Stimulated activated CD4-positive, alpha-beta T cell treated with anti-CD3 and anti-CD28 coated beads, Interleukin-15, amount 100 ng/mL, for 1 hour (primary cell): ENCODE results near the gene ARRB1.
A peak's percentile ranks its signal among the peaks of the same experiment; 100 is the strongest.
"Not testable (repeated sequence)": the region's sequence is repeated elsewhere in the genome, so short reads cannot be mapped to it uniquely, and the experiment has no call there.

Source experiments
- DNase-seq, 2 donors: peaks; one replicate each; pipeline ENCODE4 v3.0.0-alpha.2; 2020; ENCODE audit warnings: low read depth in 1 of 2, low spot score in 1 of 2

The ARRB1 gene

GRCh38 chr11:75325713-75326438 is 25.6 kb downstream of the ARRB1 start:
- DNase-seq, result peak in 1 of 2 donors; percentile 35

- DNase-seq, result no peak
These were observed 26.7 kb downstream of the ARRB1 start for GRCh38 chr11:75324740-75325139.

GRCh38 chr11:75324189-75324588 is 27.3 kb downstream of the ARRB1 start:
- no peak for DNase-seq

- no peak for DNase-seq
These were observed 27.9 kb downstream of the ARRB1 start for GRCh38 chr11:75323609-75324008.

- DNase-seq, result no peak
These were observed 30.8 kb downstream of the ARRB1 start for GRCh38 chr11:75320643-75321042.

- no peak for DNase-seq
These were observed 31.3 kb downstream of the ARRB1 start for GRCh38 chr11:75320046-75320618.

- DNase-seq, result no peak
These were observed 32.2 kb downstream of the ARRB1 start for GRCh38 chr11:75319035-75319877.

- no peak for DNase-seq
These were observed 33.9 kb downstream of the ARRB1 start for GRCh38 chr11:75317446-75318122.

- no peak for DNase-seq
These were observed 36.0 kb downstream of the ARRB1 start for GRCh38 chr11:75315439-75315805.

GRCh38 chr11:75314771-75315438 is 36.6 kb downstream of the ARRB1 start:
- DNase-seq, result no peak

GRCh38 chr11:75313513-75314272 is 37.8 kb downstream of the ARRB1 start:
- no peak for DNase-seq

GRCh38 chr11:75312346-75312745 is 39.1 kb downstream of the ARRB1 start:
- DNase-seq, result no peak

GRCh38 chr11:75311858-75312288 is 39.6 kb downstream of the ARRB1 start:
- DNase-seq, result no peak

GRCh38 chr11:75308986-75309385 is 42.5 kb downstream of the ARRB1 start:
- no peak for DNase-seq

- no peak for DNase-seq
These were observed 43.3 kb downstream of the ARRB1 start for GRCh38 chr11:75308116-75308515.

GRCh38 chr11:75307058-75307457 is 44.4 kb downstream of the ARRB1 start:
- DNase-seq, result no peak

GRCh38 chr11:75306529-75306928 is 44.9 kb downstream of the ARRB1 start:
- DNase-seq, result no peak

- no peak for DNase-seq
These were observed 45.5 kb downstream of the ARRB1 start for GRCh38 chr11:75305993-75306392.

- DNase-seq, result no peak
These were observed 46.0 kb downstream of the ARRB1 start for GRCh38 chr11:75305452-75305851.

- DNase-seq, result not testable (repeated sequence)
These were observed 46.5 kb downstream of the ARRB1 start for GRCh38 chr11:75304941-75305340.
